Upper lobe of left lung (tissue), 4 donors: ENCODE results near the gene ERLIN1.
"Not testable (repeated sequence)": the region's sequence is repeated elsewhere in the genome, so short reads cannot be mapped to it uniquely, and the experiment has no call there.

Experiments
- CTCF ChIP-seq, 6 experiments: fragments of 450-650 bp in 4 of 6; fragments of 200-600 bp in 2 of 6; sonication (generic) in 2 of 6; IDR thresholded peaks; one replicate each; pipeline ENCODE4 v1.5.1; 2016 to 2019; ENCODE audit warnings: antibody characterized with exemption in 6 of 6
- POLR2A ChIP-seq, 4 donors: fragments of 450-650 bp; IDR thresholded peaks; one replicate each; pipeline ENCODE4 v1.5.1; 2016 to 2017; ENCODE audit warnings: antibody characterized with exemption in 4 of 4, mild to moderate bottlenecking in 2 of 4
- POLR2AphosphoS5 ChIP-seq, 2 donors: sonication (generic); formaldehyde crosslinking; IDR thresholded peaks; one replicate each; pipeline ENCODE4 v1.5.1; 2017; ENCODE audit warnings: antibody characterized with exemption in 2 of 2

GRCh38 chr10:100125335-100125734 lies 60.5 kb downstream of the ERLIN1 start:
- TF ChIP-seq POLR2A, CTCF, POLR2AphosphoS5 (IDR thresholded peaks at IDR 0.05): not testable (repeated sequence)
